Embryonic facial prominence (tissue), 1 donor: Measurements from ENCODE around the gene MCAM.

Experiments
- DNase-seq: peaks from one replicate; pipeline ENCODE4 v3.0.0-alpha.2; 2016; ENCODE audit errors: extremely low spot score

MCAM gene

GRCh38 chr11:119307219-119307618 lies 9.7 kb downstream of the MCAM start:
- no peak for DNase-seq

GRCh38 chr11:119306373-119306890 lies 10.5 kb downstream of the MCAM start:
- DNase-seq: no peak

GRCh38 chr11:119305556-119306372 lies 11.2 kb downstream of the MCAM start:
- DNase-seq: no peak

- DNase-seq: no peak
Measured at GRCh38 chr11:119303227-119303718, 13.7 kb downstream of the MCAM start.

GRCh38 chr11:119300198-119300964 lies 16.5 kb downstream of the MCAM start:
- DNase-seq: no peak

GRCh38 chr11:119299416-119299815 lies 17.5 kb downstream of the MCAM start:
- no peak for DNase-seq

- no peak for DNase-seq
Measured at GRCh38 chr11:119298726-119299125, 18.2 kb downstream of the MCAM start.

- DNase-seq: no peak
Measured at GRCh38 chr11:119297938-119298337, 19.0 kb downstream of the MCAM start.

- no peak for DNase-seq
Measured at GRCh38 chr11:119295178-119295577, 21.8 kb downstream of the MCAM start.

GRCh38 chr11:119293461-119293860 lies 23.5 kb downstream of the MCAM start:
- no peak for DNase-seq

- no peak for DNase-seq
Measured at GRCh38 chr11:119290894-119291497, 25.9 kb downstream of the MCAM start.

- no peak for DNase-seq
Measured at GRCh38 chr11:119288219-119288618, 28.7 kb downstream of the MCAM start.

- no peak for DNase-seq
Measured at GRCh38 chr11:119285431-119285830, 31.5 kb downstream of the MCAM start.

- no peak for DNase-seq
Measured at GRCh38 chr11:119284344-119285157, 32.4 kb downstream of the MCAM start.

- no peak for DNase-seq
Measured at GRCh38 chr11:119282495-119282894, 34.4 kb downstream of the MCAM start.

GRCh38 chr11:119277660-119278059 lies 39.3 kb downstream of the MCAM start:
- DNase-seq: no peak

- no peak for DNase-seq
Measured at GRCh38 chr11:119273721-119274120, 43.2 kb downstream of the MCAM start.

- DNase-seq: no peak
Measured at GRCh38 chr11:119267645-119268044, 49.3 kb downstream of the MCAM start.

- no peak for DNase-seq
Measured at GRCh38 chr11:119266517-119267255, 50.2 kb downstream of the MCAM start.

- no peak for DNase-seq
Measured at GRCh38 chr11:119266063-119266462, 50.9 kb downstream of the MCAM start.
